Raji (cell line): ENCODE results near the gene PTPRS.

ENCODE experiments used
- POLR2A ChIP-seq: IDR thresholded peaks from 2 replicates; pipeline ENCODE4 v1.6.1; 2011; ENCODE audit warnings: low read depth, low read length, control low read depth; ENCODE audit not compliant: insufficient read depth

The PTPRS gene

DNA sequence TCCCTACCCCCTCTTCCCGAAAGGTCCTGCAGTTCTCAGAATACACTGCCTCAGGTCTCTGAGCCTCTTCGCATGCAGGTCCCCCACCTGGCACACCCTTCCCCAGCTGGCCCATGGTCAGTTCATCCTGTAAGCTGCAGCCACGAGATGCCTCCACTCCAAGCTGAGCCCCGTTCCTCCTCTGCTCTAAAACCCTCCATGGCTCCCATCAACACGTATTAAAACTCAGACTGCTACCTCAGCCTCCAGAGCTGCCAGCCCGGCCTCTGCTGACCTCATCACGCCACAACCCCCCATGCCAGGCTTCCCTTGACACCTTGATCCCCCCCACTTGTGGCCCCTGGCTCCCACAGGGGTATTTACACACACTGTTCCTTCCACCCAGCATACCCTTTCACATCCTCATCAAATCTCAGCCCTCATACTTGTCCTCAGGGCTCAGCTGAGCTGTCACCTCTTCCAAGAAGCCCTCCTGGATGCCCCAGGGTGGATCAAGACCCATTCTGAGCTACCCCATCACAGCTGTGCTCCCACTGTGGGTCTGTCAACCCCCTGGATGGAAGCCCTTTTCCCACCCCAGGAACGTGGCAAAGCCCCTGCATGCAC, 48.9 kb downstream of the PTPRS start:
- no peak for TF ChIP-seq POLR2A
